MM.1S (cell line): Measurements from ENCODE around the gene CASP7.

Experiments
- CTCF ChIP-seq: fragments of 300-600 bp; sonication (generic); IDR thresholded peaks from 2 replicates; pipeline ENCODE4 v1.5.1; 2016; ENCODE audit warnings: antibody characterized with exemption, low read length, mixed read lengths
- EZH2phosphoT487 ChIP-seq: fragments of 300-600 bp; sonication (generic); IDR thresholded peaks from 2 replicates; pipeline ENCODE4 v1.6.1; 2018; ENCODE audit warnings: antibody characterized with exemption, low read length

DNA sequence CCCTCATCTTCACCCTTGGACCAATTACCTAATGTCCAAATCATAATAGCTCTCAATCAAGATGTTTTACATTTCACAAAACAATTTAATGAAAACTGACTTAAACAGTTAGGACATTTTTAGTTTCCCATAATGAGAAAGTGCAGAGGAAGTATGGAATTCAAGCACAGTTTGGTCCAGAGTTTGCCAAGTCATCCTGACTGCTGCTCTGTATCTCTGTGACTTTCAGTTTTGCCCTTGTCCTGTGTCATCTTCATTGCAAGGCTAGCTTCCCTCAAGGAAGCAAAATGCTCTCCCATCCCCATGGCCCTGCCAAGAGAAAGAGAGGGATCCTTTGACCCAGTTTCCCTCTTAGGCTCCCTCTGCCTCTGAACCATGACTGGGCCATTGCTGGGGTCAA, 63.9 kb downstream of the CASP7 start:
- no peak for TF ChIP-seq CTCF
- TF ChIP-seq EZH2phosphoT487, result no peak
